Muscle layer of duodenum (tissue), 2 donors: ENCODE measurements around the gene S100A14.

Experiments used
- H3K27ac ChIP-seq: one replicate; pipeline ENCODE4 v1.7.0; 2013; ENCODE audit warnings: mild to moderate bottlenecking, low read length
- H3K27me3 ChIP-seq: one replicate; pipeline ENCODE4 v1.7.0; 2013; ENCODE audit warnings: low read depth, mild to moderate bottlenecking, control low read depth, low read length
- H3K36me3 ChIP-seq, 2 donors: one replicate each; pipeline ENCODE4 v1.7.0; 2013; ENCODE audit warnings: low read length in 2 of 2, control low read depth in 1 of 2, mild to moderate bottlenecking in 1 of 2; ENCODE audit not compliant: insufficient read depth in 2 of 2, control insufficient read depth in 1 of 2
- H3K4me1 ChIP-seq, 2 donors: one replicate each; pipeline ENCODE4 v1.7.0; 2013; ENCODE audit warnings: low read length in 2 of 2, mild to moderate bottlenecking in 2 of 2, control low read depth in 1 of 2, moderate library complexity in 1 of 2; ENCODE audit not compliant: insufficient read depth in 2 of 2, control insufficient read depth in 1 of 2
- H3K4me3 ChIP-seq, 2 donors: one replicate each; pipeline ENCODE4 v1.7.0; 2013; ENCODE audit warnings: low read length in 2 of 2, low read depth in 1 of 2, mild to moderate bottlenecking in 1 of 2
- H3K9me3 ChIP-seq, 2 donors: one replicate each; pipeline ENCODE4 v1.7.0; 2013; ENCODE audit warnings: low read length in 2 of 2, control low read depth in 1 of 2, mild to moderate bottlenecking in 1 of 2; ENCODE audit not compliant: control insufficient read depth in 1 of 2
- donor health status: healthy.

S100A14 gene

DNA sequence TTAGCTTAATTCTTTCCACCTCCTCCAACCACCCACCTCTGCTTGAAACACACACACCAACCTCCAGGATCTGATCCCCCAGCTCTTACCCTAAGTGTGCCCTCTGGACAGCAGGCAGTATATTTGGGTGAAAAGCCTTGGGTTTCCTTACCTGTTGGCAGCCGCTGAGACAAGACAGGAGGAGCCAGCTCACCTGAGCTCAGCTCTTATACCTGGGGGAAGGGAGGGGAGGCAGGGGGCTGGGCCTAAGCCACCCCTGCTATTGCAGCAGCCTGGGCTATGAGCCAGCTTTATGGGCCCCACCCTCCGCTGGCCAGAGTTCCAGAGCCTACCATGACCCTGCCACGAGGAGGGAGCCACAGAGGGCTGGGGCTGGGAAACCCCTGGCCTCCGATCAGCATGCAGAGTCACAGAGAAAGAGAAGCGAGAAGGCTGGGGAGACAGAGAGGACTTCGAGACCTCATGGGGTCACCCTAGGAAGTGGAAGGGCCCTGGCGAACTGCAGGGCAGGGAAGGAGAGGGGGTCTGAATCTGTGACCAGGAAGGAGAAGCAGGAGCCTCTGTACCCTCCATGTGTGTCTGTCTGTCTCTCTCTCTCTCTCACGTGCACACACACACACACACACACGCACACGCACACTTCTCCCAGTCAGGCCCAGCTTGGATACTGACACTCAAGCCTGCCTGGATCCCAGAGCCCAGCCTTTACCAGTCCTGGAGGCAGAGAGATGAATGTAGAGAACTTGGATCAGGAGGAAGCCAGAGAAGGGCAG is at the start of gene S100A14:
Gene S100A14, minus strand, starts transcription at position 182 of the 773 bp plus-strand sequence. CDS start 467 bp downstream, outside the sequence.
- peak within 1 kb of the TSS in 1 of 2 donors; percentile 55 for H3K4me3 ChIP-seq
- no peaks in the 10 kb centered on the region for H3K27me3 ChIP-seq
- peaks cover 12 to 17% of the 10 kb centered on the region in 2 donors for H3K4me1 ChIP-seq
- no peaks in the 10 kb centered on the region for H3K9me3 ChIP-seq
- H3K27ac ChIP-seq = peak within 1 kb of the TSS; percentile 84
- peaks cover 6 to 19% of the 10 kb centered on the region in 2 donors for H3K36me3 ChIP-seq

DNA sequence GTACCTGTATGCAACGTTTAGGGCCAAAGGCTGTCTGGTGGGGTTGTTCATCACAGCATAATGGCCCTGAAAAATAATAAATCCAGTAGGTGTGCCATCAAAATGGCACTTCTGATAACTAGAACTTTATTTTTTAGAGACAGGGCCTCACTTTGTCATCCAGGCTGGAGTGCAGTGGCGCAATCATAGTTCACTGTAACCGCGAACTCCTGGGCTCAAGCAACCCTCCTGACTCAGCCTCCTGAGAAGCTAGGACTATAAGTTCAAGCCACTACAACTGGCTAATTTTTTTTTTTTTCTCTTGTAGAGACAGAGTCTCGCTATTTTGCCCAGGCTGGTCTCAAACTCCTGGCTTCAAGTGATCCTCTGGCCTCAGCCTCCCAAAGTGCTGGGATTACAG is 47.1 kb upstream of the S100A14 start:
- H3K4me1 ChIP-seq = peaks cover 7 to 12% of the 10 kb centered on the region in 2 donors
- no peak overlapping the region for H3K4me3 ChIP-seq
- no peaks in the 10 kb centered on the region for H3K9me3 ChIP-seq
- no peak overlapping the region for H3K27ac ChIP-seq
- H3K36me3 ChIP-seq = peaks cover 65 to 75% of the 10 kb centered on the region in 2 donors
- no peaks in the 10 kb centered on the region for H3K27me3 ChIP-seq

DNA sequence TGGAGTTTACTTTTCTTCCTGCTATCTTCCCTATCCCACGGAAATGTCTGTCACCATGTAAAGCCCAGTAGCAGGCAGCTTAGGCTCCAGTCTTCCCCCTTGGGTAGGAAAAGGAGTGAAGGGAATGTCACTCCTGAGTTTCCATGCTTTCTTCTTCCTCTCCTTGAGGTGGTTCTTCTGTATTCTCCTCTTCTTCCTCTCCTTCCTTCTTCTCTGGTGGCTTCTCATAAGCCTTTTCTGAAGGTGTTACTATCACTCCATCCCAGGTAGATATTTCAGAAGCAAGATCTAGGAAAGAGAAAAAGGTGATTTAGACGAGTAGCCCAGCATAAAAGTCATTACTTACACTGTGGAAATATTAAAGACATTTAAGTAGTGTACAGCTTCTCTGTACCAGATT is 46.1 kb upstream of the S100A14 start:
- no peak overlapping the region for H3K4me3 ChIP-seq
- H3K27ac ChIP-seq = no peak overlapping the region
- H3K4me1 ChIP-seq = peaks cover 7 to 11% of the 10 kb centered on the region in 2 donors
- no peaks in the 10 kb centered on the region for H3K9me3 ChIP-seq
- peaks cover 56 to 66% of the 10 kb centered on the region in 2 donors for H3K36me3 ChIP-seq
- H3K27me3 ChIP-seq = no peaks in the 10 kb centered on the region

DNA sequence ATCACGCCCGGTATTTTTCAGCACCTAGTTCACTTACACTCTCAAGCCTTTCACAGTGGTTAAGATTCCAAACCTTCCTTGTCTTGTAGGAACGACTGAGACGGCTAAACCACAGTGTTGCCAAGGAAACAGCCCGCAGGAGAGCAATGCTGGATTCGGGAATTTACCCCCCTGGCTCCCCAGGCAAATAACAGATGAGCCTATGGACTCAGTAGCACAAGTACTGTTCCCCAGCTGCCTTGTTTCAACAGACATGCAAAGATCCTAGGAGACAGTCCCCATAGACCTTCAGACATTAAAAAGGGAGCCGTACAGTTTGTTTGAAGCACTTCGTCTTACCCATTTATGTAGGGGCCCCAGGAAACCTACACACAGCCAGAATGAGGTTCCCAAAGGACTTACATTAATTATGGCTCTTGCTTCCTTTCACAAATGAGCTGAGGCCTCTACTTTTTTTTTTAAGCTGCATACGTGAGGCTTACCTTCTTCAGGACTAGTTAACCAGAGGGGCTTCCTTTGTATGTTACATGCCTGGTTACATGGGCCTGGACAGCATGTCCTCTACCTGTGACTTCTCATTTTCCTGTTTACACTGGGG is 45.1 kb upstream of the S100A14 start:
- no peaks in the 10 kb centered on the region for H3K9me3 ChIP-seq
- H3K4me1 ChIP-seq = peaks cover 7 to 11% of the 10 kb centered on the region in 2 donors
- peaks cover 47 to 55% of the 10 kb centered on the region in 2 donors for H3K36me3 ChIP-seq
- no peak overlapping the region for H3K27ac ChIP-seq
- H3K27me3 ChIP-seq = no peaks in the 10 kb centered on the region
- no peak overlapping the region for H3K4me3 ChIP-seq

DNA sequence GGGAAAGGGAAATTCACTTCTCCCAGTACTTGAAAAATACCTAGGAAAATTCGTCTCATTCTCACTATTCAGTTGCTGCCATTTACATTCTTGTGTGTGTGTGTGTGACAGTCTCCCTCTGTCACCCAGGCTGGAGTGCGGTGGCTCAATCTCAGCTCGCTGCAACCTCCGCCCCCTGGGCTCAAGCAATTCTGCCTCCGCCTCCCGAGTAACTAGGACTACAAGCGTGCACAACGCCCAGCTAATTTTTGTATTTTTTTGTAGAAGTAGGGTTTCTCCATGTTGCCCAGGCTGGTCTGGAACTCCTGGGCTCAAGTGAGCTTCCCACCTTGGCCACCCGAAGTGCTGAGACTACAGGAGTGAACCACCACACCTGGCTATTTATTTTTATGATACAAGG is 43.5 kb upstream of the S100A14 start:
- Histone ChIP-seq H3K27me3 (no peaks in the 10 kb centered on the region), H3K4me1 (peaks cover 7 to 11% of the 10 kb centered on the region in 2 donors), H3K4me3 (peak overlapping the region; percentile 88 to 96), H3K9me3 (no peaks in the 10 kb centered on the region), H3K27ac (no peak overlapping the region), H3K36me3 (peaks cover 33 to 39% of the 10 kb centered on the region in 2 donors)

DNA sequence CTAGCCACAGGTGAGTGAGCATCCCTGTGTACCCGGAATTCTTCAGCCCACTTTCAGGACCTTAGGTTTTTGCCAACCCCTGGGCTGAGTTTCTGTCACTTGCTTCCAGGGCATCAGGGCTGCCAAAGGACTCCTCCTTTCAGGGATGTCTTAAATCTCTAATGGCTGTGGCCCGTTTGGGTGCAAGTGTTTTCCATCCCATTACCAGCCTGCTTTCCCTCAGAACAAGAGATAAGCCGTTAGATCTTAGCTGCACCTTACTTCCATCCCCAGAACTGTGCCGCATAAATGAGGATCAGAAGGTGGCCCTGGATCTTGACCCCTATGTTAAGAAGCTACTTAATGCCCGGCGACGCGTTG is 43.0 kb upstream of the S100A14 start:
- Histone ChIP-seq H3K4me3 (peak overlapping the region; percentile 88 to 96), H3K36me3 (peaks cover 29 to 34% of the 10 kb centered on the region in 2 donors), H3K4me1 (peaks cover 7 to 11% of the 10 kb centered on the region in 2 donors), H3K27me3 (no peaks in the 10 kb centered on the region), H3K9me3 (no peaks in the 10 kb centered on the region), H3K27ac (peak overlapping the region; percentile 86)

DNA sequence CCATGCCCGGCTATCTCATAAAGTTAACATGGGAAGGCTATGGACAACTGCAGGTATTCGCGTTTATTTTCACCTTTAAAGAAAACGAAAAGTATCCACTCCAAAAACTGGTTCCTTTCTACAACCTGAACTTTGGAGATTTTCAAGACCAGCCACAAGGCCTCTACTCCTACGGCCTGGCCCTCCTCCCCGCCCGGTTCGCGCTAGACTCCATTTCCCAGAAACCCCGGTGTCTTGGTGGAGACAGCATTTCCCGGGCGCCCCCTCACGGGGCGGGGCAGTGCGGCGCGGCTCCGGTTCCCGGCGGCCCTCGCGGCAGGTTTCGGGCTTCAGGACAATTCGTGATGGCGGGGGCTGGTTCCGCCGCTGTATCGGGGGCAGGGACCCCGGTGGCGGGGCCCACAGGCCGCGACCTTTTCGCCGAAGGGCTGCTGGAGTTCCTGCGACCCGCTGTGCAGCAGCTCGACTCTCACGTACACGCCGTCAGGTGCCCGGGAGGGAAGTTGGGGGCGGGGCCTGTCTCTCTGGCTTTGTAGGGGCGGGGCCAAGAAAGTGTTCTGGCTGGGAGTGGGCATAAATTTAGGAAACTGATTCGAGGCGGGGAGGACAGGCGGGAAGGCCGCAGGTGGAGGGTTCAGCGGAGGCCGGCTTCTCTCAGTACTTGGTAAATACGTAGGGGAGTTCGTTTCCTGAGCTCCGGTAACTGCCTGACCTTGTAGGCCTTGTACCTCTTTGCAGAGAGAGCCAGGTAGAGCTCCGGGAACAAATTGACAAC is 42.5 kb upstream of the S100A14 start, which contains the start of gene SNAPIN:
Gene SNAPIN, plus strand, starts transcription at position 304 of the 775 bp plus-strand sequence. Its CDS starts 41 bp downstream, at position 345.
- Histone ChIP-seq H3K36me3 (peaks cover 24 to 29% of the 10 kb centered on the region in 2 donors), H3K27me3 (no peaks in the 10 kb centered on the region), H3K4me3 (peak within 1 kb of the TSS; percentile 88 to 96), H3K4me1 (peaks cover 7 to 11% of the 10 kb centered on the region in 2 donors), H3K9me3 (no peaks in the 10 kb centered on the region), H3K27ac (peak within 1 kb of the TSS; percentile 86)

DNA sequence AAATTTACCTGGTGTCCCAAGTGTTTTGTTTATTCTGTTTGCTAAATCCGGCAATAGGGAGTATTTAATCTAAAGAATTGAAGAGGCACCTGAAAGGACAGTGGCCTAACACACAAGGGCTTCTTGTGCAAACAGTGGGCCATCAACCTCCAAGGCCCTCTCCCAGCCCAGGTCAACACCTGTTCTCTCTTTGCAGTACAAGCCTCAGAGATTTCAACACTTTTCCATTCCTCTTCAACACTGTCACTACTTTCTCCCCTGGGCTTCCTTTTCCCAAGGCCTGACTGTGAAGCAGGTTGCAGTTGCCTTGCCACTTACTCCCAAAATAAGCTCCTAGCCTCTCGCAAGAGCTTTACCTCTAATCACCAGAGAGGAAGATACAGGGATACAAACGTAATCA is 39.2 kb upstream of the S100A14 start:
- H3K9me3 ChIP-seq = no peaks in the 10 kb centered on the region
- H3K4me3 ChIP-seq = no peak overlapping the region
- H3K27me3 ChIP-seq = no peaks in the 10 kb centered on the region
- no peaks in the 10 kb centered on the region for H3K36me3 ChIP-seq
- H3K4me1 ChIP-seq = peaks cover 7 to 11% of the 10 kb centered on the region in 2 donors
- no peak overlapping the region for H3K27ac ChIP-seq

DNA sequence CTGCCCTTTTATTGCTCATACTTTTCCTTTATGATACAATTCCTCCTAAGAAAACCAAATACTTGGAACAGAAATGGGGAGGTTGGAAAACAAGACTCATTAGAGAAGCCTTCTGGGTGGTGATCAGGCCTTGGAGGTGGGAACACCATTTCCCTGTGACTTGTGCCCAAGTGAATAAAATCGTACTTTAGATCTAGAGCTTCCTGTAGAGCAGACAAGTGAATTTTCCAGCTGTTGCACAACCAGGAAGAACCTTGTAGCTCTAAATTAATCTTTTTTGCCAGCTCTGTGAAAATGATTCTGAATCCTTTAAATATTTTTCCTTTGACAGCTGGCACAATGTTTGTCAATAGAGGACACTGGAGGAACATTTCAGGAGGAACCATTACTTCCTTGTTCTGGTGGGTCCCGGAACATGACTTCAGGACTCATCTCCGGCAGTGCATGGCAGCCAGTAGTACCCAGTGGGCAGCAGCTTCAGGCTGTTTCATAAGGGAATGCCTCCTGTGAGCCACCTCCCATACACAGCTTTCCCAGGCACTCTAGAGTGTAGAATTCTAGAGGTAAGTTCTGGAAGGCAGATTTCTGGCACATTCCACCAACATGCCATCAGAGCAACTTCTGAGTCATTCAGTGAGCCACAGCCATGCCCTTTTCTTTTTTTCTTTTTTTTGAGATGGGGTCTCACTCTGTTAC is 36.8 kb upstream of the S100A14 start:
- H3K4me3 ChIP-seq = no peak overlapping the region
- H3K36me3 ChIP-seq = no peaks in the 10 kb centered on the region
- no peaks in the 10 kb centered on the region for H3K27me3 ChIP-seq
- H3K9me3 ChIP-seq = no peaks in the 10 kb centered on the region
- no peaks in the 10 kb centered on the region for H3K4me1 ChIP-seq
- H3K27ac ChIP-seq = no peak overlapping the region

DNA sequence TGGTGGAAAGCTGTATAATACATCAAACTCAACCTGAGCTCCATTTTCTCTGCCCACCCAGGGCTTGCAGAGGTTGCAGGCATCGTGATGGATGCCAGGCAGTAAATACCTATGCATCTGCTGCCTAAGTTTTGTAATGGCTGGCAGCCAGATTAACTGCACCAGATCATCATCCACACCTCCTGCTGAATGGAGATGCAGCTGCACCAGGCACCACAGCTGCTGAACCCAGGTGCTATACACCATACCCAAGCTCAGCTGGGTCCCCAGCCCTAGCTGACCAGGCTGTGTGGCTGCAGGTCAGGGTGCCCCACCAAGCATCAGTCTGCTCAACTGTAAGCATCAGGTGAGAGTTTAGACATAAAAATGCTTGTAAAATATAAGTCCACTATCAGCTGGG is 35.6 kb upstream of the S100A14 start:
- H3K4me3 ChIP-seq = no peak overlapping the region
- H3K27ac ChIP-seq = no peak overlapping the region
- H3K36me3 ChIP-seq = peaks cover 4 to 6% of the 10 kb centered on the region in 2 donors
- H3K9me3 ChIP-seq = no peaks in the 10 kb centered on the region
- no peaks in the 10 kb centered on the region for H3K4me1 ChIP-seq
- no peaks in the 10 kb centered on the region for H3K27me3 ChIP-seq

DNA sequence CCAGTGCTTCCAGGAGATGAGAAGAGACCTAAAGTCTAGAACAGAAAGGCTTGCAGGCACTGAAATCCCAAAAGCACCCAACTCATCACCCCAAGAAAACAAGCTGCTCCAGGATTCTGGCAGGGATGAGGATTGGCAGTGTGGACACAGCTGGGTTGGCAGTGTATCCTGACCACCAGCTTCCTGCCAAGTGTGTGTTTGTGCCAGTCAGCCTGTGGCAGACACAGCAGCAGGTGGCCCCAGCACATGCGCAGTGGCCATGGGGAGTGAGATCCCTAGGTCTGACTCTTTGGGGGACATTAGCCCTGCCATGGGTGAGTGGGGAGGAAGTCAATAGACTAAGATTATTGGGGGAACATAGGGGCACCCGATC is 33.7 kb upstream of the S100A14 start:
- Histone ChIP-seq H3K27me3 (no peaks in the 10 kb centered on the region), H3K4me3 (no peak overlapping the region), H3K27ac (no peak overlapping the region), H3K4me1 (no peaks in the 10 kb centered on the region), H3K9me3 (no peaks in the 10 kb centered on the region), H3K36me3 (peaks cover 15 to 21% of the 10 kb centered on the region in 2 donors)
